GM12878 (cell line): Measurements from ENCODE around the gene B9D1. TPM values are rescaled to one million over a fixed set of nuclear protein-coding genes. Genes with fewer than 3 reads are reported as not detected.

Experiments
- ATAC-seq: fragments of 200-7000 bp; cut with Tn5 transposase; 3 replicates; pipeline ENCODE4 v1.9.1; 2020; ENCODE audit warnings: mild to moderate bottlenecking, moderate library complexity
- BruUV-seq: library from RNA; stranded (reverse); fragments of 400-500 nt; replicated peaks from 2 replicates; lab custom pipeline; 2021; lab: Mats Ljungman, UMichigan
- CTCF ChIA-PET: fragments of 300-600 bp; sonication (Branson Sonifier 250); formaldehyde crosslinking; extraction: SDS; loops from one replicate; lab custom pipeline; 2021; ENCODE audit warnings: inconsistent platforms; lab: Yijun Ruan, JAX
- POLR2A ChIA-PET: fragments of 350-600 bp; formaldehyde crosslinking; extraction: SDS; loops from one replicate; lab custom pipeline; 2021; ENCODE audit warnings: inconsistent platforms; lab: Charles Lee
- RAD21 ChIA-PET: fragments of 300-600 bp; sonication (Branson Sonifier 250); formaldehyde crosslinking; loops from one replicate; lab custom pipeline; 2023; ENCODE audit warnings: antibody characterized with exemption; ENCODE audit not compliant: unreplicated experiment; lab: Charles Lee
- SMC1A ChIA-PET: fragments of 300-600 bp; sonication (Branson Sonifier 250); formaldehyde crosslinking; loops from one replicate; lab custom pipeline; 2023; ENCODE audit not compliant: unreplicated experiment, uncharacterized antibody; lab: Charles Lee
- DNase-seq: peaks from one replicate; pipeline ENCODE4 v3.0.0-alpha.2; 2011; ENCODE audit warnings: low read depth, low spot score
- FAIRE-seq: peaks from 3 replicates; lab custom pipeline; 2011; peaks lifted over from hg19 to GRCh38; lab: Jason Lieb, UNC
- H2AFZ ChIP-seq: 2 replicates; pipeline ENCODE4 v1.6.0; 2011; ENCODE audit warnings: low read depth, low read length, control low read depth; ENCODE audit not compliant: control insufficient read depth
- H3K27ac ChIP-seq: 2 replicates; pipeline ENCODE4 v1.5.1; 2011; ENCODE audit warnings: control low read depth; ENCODE audit not compliant: control insufficient read depth, insufficient read depth
- H3K27me3 ChIP-seq, 2 experiments: replicated peaks in 1 of 2; 2 replicates each; pipeline versions ENCODE4 v1.6.0 to v1.6.1; 2011; ENCODE audit warnings: low read length in 1 of 2; ENCODE audit not compliant: control insufficient read depth in 2 of 2, insufficient read depth in 2 of 2
- H3K36me3 ChIP-seq, 2 experiments: 2 replicates each; pipeline ENCODE4 v1.5.1; 2011; ENCODE audit warnings: low read length in 1 of 2; ENCODE audit not compliant: control insufficient read depth in 2 of 2, insufficient read depth in 2 of 2
- H3K4me1 ChIP-seq: 2 replicates; pipeline ENCODE4 v1.6.1; 2011; ENCODE audit warnings: mild to moderate bottlenecking, low read length, moderate library complexity, mixed read lengths; ENCODE audit not compliant: control insufficient read depth, insufficient read depth
- H3K4me2 ChIP-seq: 2 replicates; pipeline ENCODE4 v1.6.0; 2011; ENCODE audit warnings: control low read depth; ENCODE audit not compliant: control insufficient read depth, insufficient read depth
- H3K4me3 ChIP-seq: fragments of 200-600 bp; sonication (generic); 2 replicates; pipeline ENCODE4 v1.5.1; 2016
- H3K79me2 ChIP-seq: 2 replicates; pipeline ENCODE4 v1.6.0; 2011; ENCODE audit warnings: low read length; ENCODE audit not compliant: control insufficient read depth, insufficient read depth
- H3K9ac ChIP-seq: 2 replicates; pipeline ENCODE4 v1.8.0; 2011; ENCODE audit warnings: low read length, control low read depth, mixed read lengths; ENCODE audit not compliant: control insufficient read depth, insufficient read depth
- H3K9me3 ChIP-seq: replicated peaks from 3 replicates; pipeline ENCODE4 v1.5.1; 2011; ENCODE audit warnings: mild to moderate bottlenecking, low read length; ENCODE audit not compliant: control insufficient read depth, insufficient read depth
- H4K20me1 ChIP-seq: 2 replicates; pipeline ENCODE4 v1.6.0; 2011; ENCODE audit not compliant: control insufficient read depth, insufficient read depth
- ASH2L ChIP-seq: fragments of 300-600, 200-600 bp; sonication (generic); IDR thresholded peaks from 2 replicates; pipeline ENCODE4 v1.6.1; 2017; ENCODE audit warnings: low read depth, mild to moderate bottlenecking, borderline replicate concordance
- BCL11A ChIP-seq: IDR thresholded peaks from 2 replicates; pipeline ENCODE4 v1.6.1; 2011; ENCODE audit warnings: low read depth, low read length
- E4F1 ChIP-seq: fragments of 450-650 bp; IDR thresholded peaks from 2 replicates; pipeline ENCODE4 v1.6.1; 2018; ENCODE audit warnings: borderline replicate concordance, mild to moderate bottlenecking; ENCODE audit not compliant: partially characterized antibody
- IKZF2 ChIP-seq, 2 experiments: fragments of 450-650 bp; IDR thresholded peaks; 2 replicates each; pipeline ENCODE4 v1.6.1; 2017; ENCODE audit warnings: mild to moderate bottlenecking in 2 of 2, moderate library complexity in 2 of 2
- NRF1 ChIP-seq: conservative IDR thresholded peaks from 2 replicates; pipeline ENCODE4 v1.6.1; 2011; ENCODE audit warnings: mild to moderate bottlenecking, low read depth, low read length, improper control_type of control experiment
- POU2F2 ChIP-seq: IDR thresholded peaks from 3 replicates; pipeline ENCODE4 v1.6.1; 2011; ENCODE audit warnings: low read depth, mild to moderate bottlenecking, low read length, borderline replicate concordance
- SP1 ChIP-seq: IDR thresholded peaks from one replicate; pipeline ENCODE4 v1.6.1; 2011; ENCODE audit warnings: low read depth, low read length
- ZNF217 ChIP-seq: fragments of 450-650 bp; IDR thresholded peaks from 2 replicates; pipeline ENCODE4 v1.6.1; 2017; ENCODE audit warnings: antibody characterized with exemption, mild to moderate bottlenecking
- WGBS: methylation state at CpG from one replicate; pipeline ENCODE4 v1.1.6; 2016; ENCODE audit warnings: low lambda C conversion rate; ENCODE audit not compliant: insufficient replicate concordance, insufficient coverage; ENCODE audit errors: missing lambda C conversion rate; 5-methylcytosine and 5-hydroxymethylcytosine counted together
- in situ Hi-C: fragments of 300-500 bp; cut with MboI; formaldehyde crosslinking; loops from 9 replicates; pipeline ENCODE4 v1.14.3; 2018; ENCODE audit warnings: mixed read lengths
- intact Hi-C: fragments of 100-400 bp; cut with micrococcal nuclease; formaldehyde crosslinking; loops from one replicate; pipeline ENCODE4 v1.14.2; 2022; ENCODE audit not compliant: unreplicated experiment
- polyA plus RNA-seq, 11 experiments: library from polyadenylated mRNA; depleted of rRNA in 4 of 11; unstranded in 6 of 11; stranded (reverse) in 5 of 11; fragments of >200 nt; fragmentation: Nextera tagmentation in 4 of 11; fragmentation: Illumina TruSeq in 1 of 11; extraction: Ambion mirVana in 4 of 11; extraction: Trizol in 1 of 11; gene quantifications; 1 replicate in 1 of 11; 2 replicates in 10 of 11; pipeline versions ENCODE4 v1.2.1 to v1.2.3, GENCODE V29; 2011 to 2016; ENCODE audit warnings: inconsistent platforms in 2 of 11, missing spikeins in 2 of 11, low read depth in 1 of 11
- total RNA-seq, 4 experiments: library from RNA; depleted of rRNA in 3 of 4; stranded (reverse); fragments of >200 nt in 3 of 4; fragmentation: Illumina TruSeq in 1 of 4; extraction: Trizol in 1 of 4; gene quantifications; 2 replicates each; pipeline versions ENCODE4 v1.2.1 to v1.2.3, GENCODE V29; 2013 to 2021
- TF ChIP-seq, protein P1 (sequence below): IDR thresholded peaks from 2 replicates; pipeline ENCODE4 v1.6.1; 2012; ENCODE audit warnings: low read length, inconsistent platforms

B9D1 gene
- total and polyA plus RNA-seq, 10 of the 15 experiments (the other 5 are each of a cell fraction or from before 2014, with no cell fraction given), result 5.9 to 18.3 (median 9.8) TPM

DNA sequence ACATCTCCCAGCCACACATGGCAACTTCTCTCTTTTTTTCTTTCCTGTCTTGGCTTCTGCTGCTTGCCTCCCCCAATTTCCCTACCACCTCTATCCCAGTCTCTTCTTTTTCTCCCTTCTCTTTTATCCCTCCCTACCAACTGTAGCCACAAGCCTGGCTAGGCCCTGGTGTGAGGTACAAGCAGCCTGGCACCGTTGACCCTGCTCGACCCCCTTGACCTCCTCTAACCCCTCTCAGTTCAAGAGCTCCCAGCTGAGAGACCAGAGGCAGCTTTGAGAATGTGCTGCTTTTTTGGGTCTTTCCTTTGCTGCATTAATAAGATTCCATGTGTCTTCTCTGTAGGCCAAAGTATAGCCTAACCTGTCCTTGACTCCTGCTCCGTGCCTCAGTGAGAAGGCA lies 32.3 kb downstream of the B9D1 start:
- Histone ChIP-seq H3K27ac (no peak overlapping the region), H3K4me1 (peaks cover 5% of the 10 kb centered on the region), H3K4me3 (no peak overlapping the region), H3K36me3 (no peaks in the 10 kb centered on the region), H3K4me2 (no peak overlapping the region), H2AFZ (no peak overlapping the region), H3K79me2 (no peaks in the 10 kb centered on the region), H3K9ac (no peak overlapping the region), H4K20me1 (no peaks in the 10 kb centered on the region), H3K27me3 (no peaks in the 10 kb centered on the region; a peak in 2 of 4 replicates), H3K9me3 (no peaks in the 10 kb centered on the region)
- ChIA-PET RAD21 (interaction anchor here (1.2 kb wide), 1 partner anchor 116 kb away, joined by 3 read pairs; no protein-coding TSS in a partner anchor), CTCF (interaction anchor here (1.2 kb wide), 1 partner anchor 24 kb away, joined by 3 read pairs; no protein-coding TSS in a partner anchor), POLR2A (no interaction called here), SMC1A (interaction anchor here (1.1 kb wide), 1 partner anchor 103 kb away, joined by 3 read pairs; no protein-coding TSS in a partner anchor)
- in situ Hi-C loops (no loop called here), intact Hi-C loops (no loop called here)
- no peak for DNase-seq
- WGBS, result 54% methylated on average over 3 of the region's 3 CpGs
- BruUV-seq, result no TSS peak
- TF ChIP-seq BCL11A (no peak), IKZF2 (IDR thresholded peaks at IDR 0.05) (no peak), ZNF217 (no peak), ASH2L (no peak), SP1 (no peak), E4F1 (no peak), POU2F2 (no peak), NRF1 (no peak)
- TF ChIP-seq, protein P1, sequence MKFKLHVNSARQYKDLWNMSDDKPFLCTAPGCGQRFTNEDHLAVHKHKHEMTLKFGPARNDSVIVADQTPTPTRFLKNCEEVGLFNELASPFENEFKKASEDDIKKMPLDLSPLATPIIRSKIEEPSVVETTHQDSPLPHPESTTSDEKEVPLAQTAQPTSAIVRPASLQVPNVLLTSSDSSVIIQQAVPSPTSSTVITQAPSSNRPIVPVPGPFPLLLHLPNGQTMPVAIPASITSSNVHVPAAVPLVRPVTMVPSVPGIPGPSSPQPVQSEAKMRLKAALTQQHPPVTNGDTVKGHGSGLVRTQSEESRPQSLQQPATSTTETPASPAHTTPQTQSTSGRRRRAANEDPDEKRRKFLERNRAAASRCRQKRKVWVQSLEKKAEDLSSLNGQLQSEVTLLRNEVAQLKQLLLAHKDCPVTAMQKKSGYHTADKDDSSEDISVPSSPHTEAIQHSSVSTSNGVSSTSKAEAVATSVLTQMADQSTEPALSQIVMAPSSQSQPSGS, result no peak
- FAIRE-seq, result no peak
- no peak for ATAC-seq
